ENCODE measurements around the gene GLT1D1.

DNA sequence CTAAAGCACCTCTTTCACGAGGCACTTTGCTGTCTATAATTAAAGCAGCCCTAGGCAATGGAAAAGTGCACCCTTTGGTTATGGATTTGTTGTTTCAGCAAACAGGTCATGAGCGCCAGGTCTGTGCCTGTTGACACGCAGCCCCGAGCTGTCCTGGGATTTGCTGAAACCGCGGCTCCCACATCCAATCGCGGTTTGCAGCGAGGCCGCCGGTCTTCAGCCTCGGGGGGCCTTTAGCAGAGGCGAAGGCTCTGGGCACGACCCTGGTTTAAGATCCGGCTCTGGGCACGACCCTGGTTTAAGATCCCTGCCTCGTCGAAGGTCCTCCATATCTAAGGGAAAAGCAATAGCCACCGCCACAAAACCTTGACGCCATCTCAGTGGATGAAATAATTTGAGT lies 79.2 kb downstream of the GLT1D1 start:
- no peak for TF ChIP-seq EZH2 (IDR thresholded peaks at IDR 0.05; ENCODE audit: low read length, unreplicated experiment)
- TF ChIP-seq, protein P1, sequence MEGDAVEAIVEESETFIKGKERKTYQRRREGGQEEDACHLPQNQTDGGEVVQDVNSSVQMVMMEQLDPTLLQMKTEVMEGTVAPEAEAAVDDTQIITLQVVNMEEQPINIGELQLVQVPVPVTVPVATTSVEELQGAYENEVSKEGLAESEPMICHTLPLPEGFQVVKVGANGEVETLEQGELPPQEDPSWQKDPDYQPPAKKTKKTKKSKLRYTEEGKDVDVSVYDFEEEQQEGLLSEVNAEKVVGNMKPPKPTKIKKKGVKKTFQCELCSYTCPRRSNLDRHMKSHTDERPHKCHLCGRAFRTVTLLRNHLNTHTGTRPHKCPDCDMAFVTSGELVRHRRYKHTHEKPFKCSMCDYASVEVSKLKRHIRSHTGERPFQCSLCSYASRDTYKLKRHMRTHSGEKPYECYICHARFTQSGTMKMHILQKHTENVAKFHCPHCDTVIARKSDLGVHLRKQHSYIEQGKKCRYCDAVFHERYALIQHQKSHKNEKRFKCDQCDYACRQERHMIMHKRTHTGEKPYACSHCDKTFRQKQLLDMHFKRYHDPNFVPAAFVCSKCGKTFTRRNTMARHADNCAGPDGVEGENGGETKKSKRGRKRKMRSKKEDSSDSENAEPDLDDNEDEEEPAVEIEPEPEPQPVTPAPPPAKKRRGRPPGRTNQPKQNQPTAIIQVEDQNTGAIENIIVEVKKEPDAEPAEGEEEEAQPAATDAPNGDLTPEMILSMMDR (conservative IDR thresholded peaks at IDR 0.05; ENCODE audit: low read depth, low read length), result no peak

Data from PC-3 (cell line).